GM23338 (cell line): Measurements from ENCODE around the gene MYCL. TPM values are rescaled to one million over a fixed set of nuclear protein-coding genes. Genes with fewer than 3 reads are reported as not detected.
A peak's percentile ranks its signal among the peaks of the same experiment; 100 is the strongest.

Source experiments
- ATAC-seq: fragments of 200-7000 bp; cut with Tn5 transposase; 3 replicates; pipeline ENCODE4 v1.9.1; 2020
- DNase-seq: peaks from one replicate; pipeline ENCODE4 v3.0.0-alpha.2; 2015; ENCODE audit warnings: low spot score
- H2AFZ ChIP-seq: fragments of 200-600 bp; sonication (generic); 2 replicates; pipeline ENCODE4 v1.8.0; 2016; ENCODE audit warnings: antibody characterized with exemption, mild to moderate bottlenecking, moderate library complexity
- H3F3A ChIP-seq: fragments of 200-600 bp; sonication (generic); replicated peaks from 2 replicates; pipeline ENCODE4 v1.8.0; 2017; ENCODE audit warnings: antibody characterized with exemption, mixed run types, low read depth
- H3K27ac ChIP-seq: fragments of 200-600 bp; sonication (generic); 2 replicates; pipeline ENCODE4 v1.6.1; 2016; ENCODE audit warnings: low read depth
- H3K27me3 ChIP-seq: fragments of 200-600 bp; sonication (generic); 2 replicates; pipeline ENCODE4 v1.8.0; 2016; ENCODE audit warnings: mild to moderate bottlenecking, mixed run types, moderate library complexity; ENCODE audit not compliant: insufficient read depth
- H3K36me3 ChIP-seq: fragments of 200-600 bp; sonication (generic); 2 replicates; pipeline ENCODE4 v1.8.0; 2016; ENCODE audit warnings: mild to moderate bottlenecking; ENCODE audit not compliant: insufficient read depth
- H3K4me1 ChIP-seq: fragments of 200-600 bp; sonication (generic); 2 replicates; pipeline ENCODE4 v1.8.0; 2016; ENCODE audit warnings: mild to moderate bottlenecking, moderate library complexity; ENCODE audit not compliant: insufficient read depth
- H3K4me2 ChIP-seq: fragments of 200-600 bp; sonication (generic); 2 replicates; pipeline ENCODE4 v1.7.1; 2017; ENCODE audit warnings: mixed run types
- H3K4me3 ChIP-seq: fragments of 200-600 bp; sonication (generic); 2 replicates; pipeline ENCODE4 v1.6.1; 2016; ENCODE audit warnings: mixed run types
- H3K79me2 ChIP-seq: fragments of 200-600 bp; sonication (generic); replicated peaks from 2 replicates; pipeline ENCODE4 v1.8.0; 2017; ENCODE audit warnings: mild to moderate bottlenecking; ENCODE audit not compliant: insufficient read depth
- H3K9me2 ChIP-seq: fragments of 200-600 bp; sonication (generic); 2 replicates; pipeline ENCODE4 v1.8.0; 2017; ENCODE audit not compliant: insufficient read depth
- H4K20me1 ChIP-seq: fragments of 200-600 bp; sonication (generic); replicated peaks from 2 replicates; pipeline ENCODE4 v1.8.0; 2017; ENCODE audit warnings: mild to moderate bottlenecking; ENCODE audit not compliant: insufficient read depth
- H3K27ac Mint-ChIP-seq: 2 replicates; pipeline ENCODE4 v1.8.0; 2020; ENCODE audit warnings: inconsistent platforms, mild to moderate bottlenecking, moderate library complexity, mixed read lengths
- H3K27me3 Mint-ChIP-seq: 3 replicates; pipeline ENCODE4 v1.8.0; 2022; ENCODE audit warnings: low read depth, mild to moderate bottlenecking, moderate library complexity, mixed read lengths, inconsistent platforms; ENCODE audit not compliant: insufficient read depth, poor library complexity
- H3K36me3 Mint-ChIP-seq: 3 replicates; pipeline ENCODE4 v1.8.0; 2021; ENCODE audit warnings: low read depth, mild to moderate bottlenecking, inconsistent platforms, moderate library complexity, mixed read lengths
- H3K4me1 Mint-ChIP-seq: 3 replicates; pipeline ENCODE4 v1.8.0; 2020; ENCODE audit warnings: mild to moderate bottlenecking, inconsistent platforms, mixed read lengths
- H3K4me3 Mint-ChIP-seq: 3 replicates; pipeline ENCODE4 v1.8.0; 2021; ENCODE audit warnings: moderate library complexity, mild to moderate bottlenecking, inconsistent platforms, mixed read lengths
- H3K9me3 Mint-ChIP-seq: 3 replicates; pipeline ENCODE4 v1.8.0; 2020; ENCODE audit warnings: moderate library complexity, mild to moderate bottlenecking, inconsistent platforms, mixed read lengths
- EZH2phosphoT487 ChIP-seq: fragments of 200-600 bp; sonication (generic); IDR thresholded peaks from one replicate; pipeline ENCODE4 v1.8.1; 2018; ENCODE audit warnings: antibody characterized with exemption; ENCODE audit not compliant: unreplicated experiment
- JUNB ChIP-seq: IDR thresholded peaks from one replicate; pipeline ENCODE4 v1.6.1; 2016; ENCODE audit warnings: antibody characterized with exemption; ENCODE audit not compliant: unreplicated experiment
- NANOG ChIP-seq: IDR thresholded peaks from 2 replicates; pipeline ENCODE4 v1.6.1; 2016; ENCODE audit warnings: antibody characterized with exemption, borderline replicate concordance
- STAT1 ChIP-seq: IDR thresholded peaks from one replicate; pipeline ENCODE4 v1.6.1; 2016; ENCODE audit warnings: antibody characterized with exemption; ENCODE audit not compliant: unreplicated experiment
- ZNF114 ChIP-seq: fragments of 250-450 bp; sonication (Bioruptor Pico); IDR thresholded peaks from 2 replicates; pipeline ENCODE4 v1.5.0; 2020; ENCODE audit warnings: mild to moderate bottlenecking, moderate library complexity
- ZNF331 ChIP-seq: fragments of 250-450 bp; sonication (Bioruptor Pico); IDR thresholded peaks from 2 replicates; pipeline ENCODE4 v1.5.0; 2020; ENCODE audit warnings: low read depth, mild to moderate bottlenecking, moderate library complexity
- polyA plus RNA-seq: library from polyadenylated mRNA; unstranded; fragments of >200 nt; fragmentation: Nextera tagmentation; extraction: Ambion mirVana; gene quantifications from 2 replicates; pipeline ENCODE4 v1.2.1, GENCODE V29; 2016
- total RNA-seq: library from RNA; depleted of rRNA; stranded (reverse); fragments of >200 nt; shearing (Covaris generic); gene quantifications from 2 replicates; pipeline ENCODE4 v1.2.3, GENCODE V29; 2014
- TF ChIP-seq, protein P1 (sequence below): IDR thresholded peaks from 2 replicates; pipeline ENCODE4 v1.6.1; 2016; ENCODE audit warnings: antibody characterized with exemption
- TF ChIP-seq, protein P2 (sequence below): IDR thresholded peaks from one replicate; pipeline ENCODE4 v1.6.1; 2018; ENCODE audit warnings: antibody characterized with exemption; ENCODE audit not compliant: unreplicated experiment
- TF ChIP-seq, protein P3 (sequence below), 2 experiments: fragments of 200-600 bp in 1 of 2; sonication (generic) in 1 of 2; conservative IDR thresholded peaks; 2 replicates each; pipeline versions ENCODE4 v1.5.1 to v1.6.1; 2016 to 2017; ENCODE audit warnings: antibody characterized with exemption in 2 of 2, low read depth in 2 of 2, mild to moderate bottlenecking in 2 of 2, moderate library complexity in 1 of 2

The MYCL gene
- total and polyA plus RNA-seq, 2 experiments from 2014 or later: 8.2 to 41.1 TPM

- Histone ChIP-seq H3F3A (0 out of 2 replicates have a peak, but pooled peaks cover 3% of the 10 kb centered on the region), H2AFZ (no peak overlapping the region), H4K20me1 (peaks cover 33% of the 10 kb centered on the region), H3K4me2 (peak overlapping the region; percentile 91), H3K27me3 (no peaks in the 10 kb centered on the region), H3K36me3 (no peaks in the 10 kb centered on the region), H3K79me2 (peaks cover 59% of the 10 kb centered on the region), H3K4me1 (peaks cover 27% of the 10 kb centered on the region), H3K4me3 (peak overlapping the region; percentile 98), H3K9me2 (no peaks in the 10 kb centered on the region), H3K27ac (no peak overlapping the region)
- DNase-seq (no peak), ATAC-seq (no peak)
- H3K27ac Mint-ChIP-seq: no peak overlapping the region
- H3K36me3 Mint-ChIP-seq: peaks cover 15% of the 10 kb centered on the region
- peaks cover 37% of the 10 kb centered on the region for H3K4me1 Mint-ChIP-seq
- H3K27me3 Mint-ChIP-seq: peaks cover 12% of the 10 kb centered on the region
- no peak for TF ChIP-seq NANOG
- TF ChIP-seq, protein P1, sequence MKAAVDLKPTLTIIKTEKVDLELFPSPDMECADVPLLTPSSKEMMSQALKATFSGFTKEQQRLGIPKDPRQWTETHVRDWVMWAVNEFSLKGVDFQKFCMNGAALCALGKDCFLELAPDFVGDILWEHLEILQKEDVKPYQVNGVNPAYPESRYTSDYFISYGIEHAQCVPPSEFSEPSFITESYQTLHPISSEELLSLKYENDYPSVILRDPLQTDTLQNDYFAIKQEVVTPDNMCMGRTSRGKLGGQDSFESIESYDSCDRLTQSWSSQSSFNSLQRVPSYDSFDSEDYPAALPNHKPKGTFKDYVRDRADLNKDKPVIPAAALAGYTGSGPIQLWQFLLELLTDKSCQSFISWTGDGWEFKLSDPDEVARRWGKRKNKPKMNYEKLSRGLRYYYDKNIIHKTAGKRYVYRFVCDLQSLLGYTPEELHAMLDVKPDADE: no peak
- TF ChIP-seq ZNF114 (CRISPR knock-in tag): no peak
- TF ChIP-seq ZNF331 (CRISPR knock-in tag): no peak
- no peak for TF ChIP-seq STAT1
- TF ChIP-seq, protein P2, sequence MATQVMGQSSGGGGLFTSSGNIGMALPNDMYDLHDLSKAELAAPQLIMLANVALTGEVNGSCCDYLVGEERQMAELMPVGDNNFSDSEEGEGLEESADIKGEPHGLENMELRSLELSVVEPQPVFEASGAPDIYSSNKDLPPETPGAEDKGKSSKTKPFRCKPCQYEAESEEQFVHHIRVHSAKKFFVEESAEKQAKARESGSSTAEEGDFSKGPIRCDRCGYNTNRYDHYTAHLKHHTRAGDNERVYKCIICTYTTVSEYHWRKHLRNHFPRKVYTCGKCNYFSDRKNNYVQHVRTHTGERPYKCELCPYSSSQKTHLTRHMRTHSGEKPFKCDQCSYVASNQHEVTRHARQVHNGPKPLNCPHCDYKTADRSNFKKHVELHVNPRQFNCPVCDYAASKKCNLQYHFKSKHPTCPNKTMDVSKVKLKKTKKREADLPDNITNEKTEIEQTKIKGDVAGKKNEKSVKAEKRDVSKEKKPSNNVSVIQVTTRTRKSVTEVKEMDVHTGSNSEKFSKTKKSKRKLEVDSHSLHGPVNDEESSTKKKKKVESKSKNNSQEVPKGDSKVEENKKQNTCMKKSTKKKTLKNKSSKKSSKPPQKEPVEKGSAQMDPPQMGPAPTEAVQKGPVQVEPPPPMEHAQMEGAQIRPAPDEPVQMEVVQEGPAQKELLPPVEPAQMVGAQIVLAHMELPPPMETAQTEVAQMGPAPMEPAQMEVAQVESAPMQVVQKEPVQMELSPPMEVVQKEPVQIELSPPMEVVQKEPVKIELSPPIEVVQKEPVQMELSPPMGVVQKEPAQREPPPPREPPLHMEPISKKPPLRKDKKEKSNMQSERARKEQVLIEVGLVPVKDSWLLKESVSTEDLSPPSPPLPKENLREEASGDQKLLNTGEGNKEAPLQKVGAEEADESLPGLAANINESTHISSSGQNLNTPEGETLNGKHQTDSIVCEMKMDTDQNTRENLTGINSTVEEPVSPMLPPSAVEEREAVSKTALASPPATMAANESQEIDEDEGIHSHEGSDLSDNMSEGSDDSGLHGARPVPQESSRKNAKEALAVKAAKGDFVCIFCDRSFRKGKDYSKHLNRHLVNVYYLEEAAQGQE: no peak
- no peak for TF ChIP-seq EZH2phosphoT487
- H3K9me3 Mint-ChIP-seq: no peaks in the 10 kb centered on the region
- peak overlapping the region; percentile 92 for H3K4me3 Mint-ChIP-seq
These were observed 19.6 kb downstream of the MYCL start for GRCh38 chr1:39882152-39882551.

- H3K9me2 ChIP-seq: no peaks in the 10 kb centered on the region
- Mint-ChIP-seq H3K27ac (no peak overlapping the region), H3K9me3 (no peaks in the 10 kb centered on the region), H3K27me3 (peaks cover 11% of the 10 kb centered on the region), H3K4me1 (peaks cover 40% of the 10 kb centered on the region), H3K36me3 (peaks cover 22% of the 10 kb centered on the region), H3K4me3 (peak overlapping the region; percentile 12; the same call in 1 of the 3 replicates)
- peaks cover 30% of the 10 kb centered on the region for H3K4me1 ChIP-seq
- H3K4me2 ChIP-seq: peak overlapping the region; percentile 12
- H2AFZ ChIP-seq: no peak overlapping the region
- H3F3A ChIP-seq: no peaks in the 10 kb centered on the region
- H3K36me3 ChIP-seq: no peaks in the 10 kb centered on the region; the same call in 1 of the 2 replicates
- H3K79me2 ChIP-seq: peaks cover 98% of the 10 kb centered on the region
- H3K27me3 ChIP-seq: no peaks in the 10 kb centered on the region
- DNase-seq (peak; percentile 68), ATAC-seq (peak; percentile 84)
- H3K4me3 ChIP-seq: no peak overlapping the region
- H3K27ac ChIP-seq: no peak overlapping the region
- H4K20me1 ChIP-seq: peaks cover 71% of the 10 kb centered on the region
- no peak for TF ChIP-seq JUNB
- TF ChIP-seq, protein P1: no peak
- TF ChIP-seq, protein P3, sequence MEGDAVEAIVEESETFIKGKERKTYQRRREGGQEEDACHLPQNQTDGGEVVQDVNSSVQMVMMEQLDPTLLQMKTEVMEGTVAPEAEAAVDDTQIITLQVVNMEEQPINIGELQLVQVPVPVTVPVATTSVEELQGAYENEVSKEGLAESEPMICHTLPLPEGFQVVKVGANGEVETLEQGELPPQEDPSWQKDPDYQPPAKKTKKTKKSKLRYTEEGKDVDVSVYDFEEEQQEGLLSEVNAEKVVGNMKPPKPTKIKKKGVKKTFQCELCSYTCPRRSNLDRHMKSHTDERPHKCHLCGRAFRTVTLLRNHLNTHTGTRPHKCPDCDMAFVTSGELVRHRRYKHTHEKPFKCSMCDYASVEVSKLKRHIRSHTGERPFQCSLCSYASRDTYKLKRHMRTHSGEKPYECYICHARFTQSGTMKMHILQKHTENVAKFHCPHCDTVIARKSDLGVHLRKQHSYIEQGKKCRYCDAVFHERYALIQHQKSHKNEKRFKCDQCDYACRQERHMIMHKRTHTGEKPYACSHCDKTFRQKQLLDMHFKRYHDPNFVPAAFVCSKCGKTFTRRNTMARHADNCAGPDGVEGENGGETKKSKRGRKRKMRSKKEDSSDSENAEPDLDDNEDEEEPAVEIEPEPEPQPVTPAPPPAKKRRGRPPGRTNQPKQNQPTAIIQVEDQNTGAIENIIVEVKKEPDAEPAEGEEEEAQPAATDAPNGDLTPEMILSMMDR (conservative IDR thresholded peaks at IDR 0.05; ENCODE audit: low read depth in 2 of 2): no peak
These were observed 23.4 kb downstream of the MYCL start for GRCh38 chr1:39877980-39878956.
